Astrocyte of the cerebellum (primary cell): ENCODE measurements around the gene LAP3.

ENCODE experiments used
- DNase-seq: peaks from one replicate; pipeline ENCODE4 v3.0.0-alpha.2; 2011; ENCODE audit warnings: low read depth
- H3K4me3 ChIP-seq: 2 replicates; pipeline ENCODE4 v1.5.1; 2011; ENCODE audit warnings: mild to moderate bottlenecking, low read depth, low read length, moderate library complexity
- in situ Hi-C: cut with HindIII; loops from 2 replicates; pipeline ENCODE4 v1.10.0; 2017; ENCODE audit warnings: low sequenced_read_pairs
- TF ChIP-seq, protein P1 (sequence below): IDR thresholded peaks from 2 replicates; pipeline ENCODE4 v1.5.1; 2012; ENCODE audit warnings: low read length, low read depth, moderate library complexity, mild to moderate bottlenecking; ENCODE audit errors: missing control alignments

LAP3 gene

DNA sequence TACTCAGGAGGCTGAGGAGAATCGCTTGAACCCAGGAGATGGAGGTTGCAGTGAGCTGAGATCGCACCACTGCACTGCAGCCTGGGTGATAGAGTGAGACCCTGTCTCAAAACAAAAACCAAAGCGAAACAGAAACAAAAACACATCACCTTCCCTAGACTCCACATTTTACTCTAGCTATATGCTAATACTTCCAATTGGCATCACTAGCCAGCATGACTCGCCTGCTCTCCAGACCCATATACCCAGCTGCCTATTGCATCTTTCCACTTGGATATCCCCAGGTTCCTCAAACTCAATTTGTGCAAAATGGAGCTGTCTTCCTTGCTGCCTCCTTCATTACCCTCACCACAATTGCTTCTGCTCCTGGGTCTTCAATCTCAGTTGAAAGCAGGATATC, 22.4 kb upstream of the LAP3 start:
- H3K4me3 ChIP-seq = no peak overlapping the region
- no peak for DNase-seq
- TF ChIP-seq, protein P1, sequence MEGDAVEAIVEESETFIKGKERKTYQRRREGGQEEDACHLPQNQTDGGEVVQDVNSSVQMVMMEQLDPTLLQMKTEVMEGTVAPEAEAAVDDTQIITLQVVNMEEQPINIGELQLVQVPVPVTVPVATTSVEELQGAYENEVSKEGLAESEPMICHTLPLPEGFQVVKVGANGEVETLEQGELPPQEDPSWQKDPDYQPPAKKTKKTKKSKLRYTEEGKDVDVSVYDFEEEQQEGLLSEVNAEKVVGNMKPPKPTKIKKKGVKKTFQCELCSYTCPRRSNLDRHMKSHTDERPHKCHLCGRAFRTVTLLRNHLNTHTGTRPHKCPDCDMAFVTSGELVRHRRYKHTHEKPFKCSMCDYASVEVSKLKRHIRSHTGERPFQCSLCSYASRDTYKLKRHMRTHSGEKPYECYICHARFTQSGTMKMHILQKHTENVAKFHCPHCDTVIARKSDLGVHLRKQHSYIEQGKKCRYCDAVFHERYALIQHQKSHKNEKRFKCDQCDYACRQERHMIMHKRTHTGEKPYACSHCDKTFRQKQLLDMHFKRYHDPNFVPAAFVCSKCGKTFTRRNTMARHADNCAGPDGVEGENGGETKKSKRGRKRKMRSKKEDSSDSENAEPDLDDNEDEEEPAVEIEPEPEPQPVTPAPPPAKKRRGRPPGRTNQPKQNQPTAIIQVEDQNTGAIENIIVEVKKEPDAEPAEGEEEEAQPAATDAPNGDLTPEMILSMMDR = no peak
- in situ Hi-C loops = no loop called here

DNA sequence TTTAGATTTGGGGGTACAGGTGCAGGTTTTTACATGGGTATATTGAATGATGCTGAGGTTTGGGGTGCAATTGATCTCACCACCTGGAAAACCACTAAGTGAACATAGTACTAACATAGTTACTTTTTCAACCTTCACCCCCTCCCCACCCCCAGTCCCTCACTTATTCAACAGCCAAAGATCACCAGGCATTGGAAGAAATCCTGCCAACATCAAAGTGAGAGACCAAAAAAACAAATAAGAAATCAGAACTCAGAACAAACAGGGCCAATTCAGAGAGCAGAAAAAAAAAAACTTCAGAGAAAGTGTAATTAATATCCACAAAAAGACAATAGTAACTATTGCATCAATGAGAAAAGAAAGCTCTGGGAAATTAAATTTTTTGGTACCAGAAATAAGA, 20.5 kb upstream of the LAP3 start:
- TF ChIP-seq, protein P1 = no peak
- no peak overlapping the region for H3K4me3 ChIP-seq
- in situ Hi-C loops = no loop called here
- DNase-seq = no peak

DNA sequence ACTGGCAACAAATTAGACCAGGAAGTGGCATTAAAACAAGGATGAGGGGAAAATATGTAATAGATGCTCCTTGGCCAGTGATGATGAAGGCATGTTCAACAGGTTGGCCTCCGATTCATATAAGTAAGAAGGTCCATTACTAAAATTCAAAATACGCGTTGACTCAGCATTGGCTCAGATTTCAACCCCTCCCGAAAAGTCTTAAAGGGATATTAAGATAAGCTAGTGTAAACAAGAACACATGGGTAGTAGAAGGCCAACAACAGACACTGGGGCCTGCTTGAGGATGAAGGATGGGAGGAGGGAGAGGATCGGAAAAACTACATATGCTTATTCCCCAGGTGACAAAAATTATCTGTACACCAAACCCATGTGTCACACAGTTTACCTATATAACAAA, 19.1 kb upstream of the LAP3 start:
- H3K4me3 ChIP-seq = no peak overlapping the region
- in situ Hi-C loops = no loop called here
- no peak for DNase-seq
- TF ChIP-seq, protein P1 = no peak

GRCh38 chr4:17558941-17559708, 17.9 kb upstream of the LAP3 start:
- no peak for DNase-seq
- TF ChIP-seq, protein P1 = no peak
- in situ Hi-C loops = no loop called here
- H3K4me3 ChIP-seq = no peak overlapping the region

- TF ChIP-seq, protein P1 = no peak
- in situ Hi-C loops = no loop called here
- H3K4me3 ChIP-seq = no peak overlapping the region
- DNase-seq = no peak
Measured at GRCh38 chr4:17559709-17560048, 17.3 kb upstream of the LAP3 start.

- DNase-seq = no peak
- no peak overlapping the region for H3K4me3 ChIP-seq
- in situ Hi-C loops = no loop called here
- TF ChIP-seq, protein P1 = no peak
Measured at GRCh38 chr4:17560065-17560673, 16.8 kb upstream of the LAP3 start.
